ENCODE results near the gene SF3A2. TPM values are rescaled to one million over a fixed set of nuclear protein-coding genes. Genes with fewer than 3 reads are reported as not detected.

SF3A2 gene
- total and polyA plus RNA-seq, 4 donors, result 2.2 to 32.0 (median 13.2) TPM

- H3K4me3 ChIP-seq (ENCODE audit: low read depth in 1 of 3, low read length in 3 of 3), result no peak within 1 kb of the TSS
- no peak for DNase-seq (ENCODE audit: low spot score)
These were observed 12.6 kb downstream of the SF3A2 start, which contains the start of gene AMH for GRCh38 chr19:2249010-2249866. AMH (plus strand) TSS chr19:2249323; CDS start chr19:2249333, 10 bp downstream.

More at GRCh38 chr19:2249010-2249866, 12.6 kb downstream of the SF3A2 start, which contains the start of gene AMH:
- Histone ChIP-seq H3K4me1 (ENCODE audit: control insufficient read depth in 4 of 4, insufficient read depth in 4 of 4, low read length in 3 of 4) (peaks cover 11 to 53% (median 26%) of the 10 kb centered on the region in 4 donors), H3K36me3 (ENCODE audit: control insufficient read depth in 4 of 4, insufficient read depth in 3 of 4, low read depth in 1 of 4, low read length in 3 of 4) (peaks cover 6 to 32% (median 25%) of the 10 kb centered on the region in 4 donors), H3K9ac (ENCODE audit: low read depth in 1 of 2, low read length in 2 of 2) (no peak within 1 kb of the TSS), H3K27me3 (ENCODE audit: control insufficient read depth in 4 of 4, insufficient read depth in 4 of 4, low read length in 3 of 4) (peaks cover 0 to 28% (median 1%) of the 10 kb centered on the region in 4 donors), H3K9me3 (ENCODE audit: control insufficient read depth in 4 of 4, low read length in 3 of 4) (no peaks in the 10 kb centered on the region), H3K27ac (ENCODE audit: low read depth in 1 of 2, low read length in 2 of 2) (no peak within 1 kb of the TSS)
- 79% methylated on average over 27 of the region's 27 CpGs for WGBS
- no peak for TF ChIP-seq REST (IDR thresholded peaks at IDR 0.05)
- TF ChIP-seq FOXA1 (IDR thresholded peaks at IDR 0.05), result no peak
- TF ChIP-seq ATF3 (IDR thresholded peaks at IDR 0.05), result no peak
- no peak for TF ChIP-seq HNF4A (conservative IDR thresholded peaks at IDR 0.05)
- no peak for TF ChIP-seq RAD21 (IDR thresholded peaks at IDR 0.05)
- TF ChIP-seq MAX (IDR thresholded peaks at IDR 0.05), result no peak
- no peak for TF ChIP-seq TAF1 (conservative IDR thresholded peaks at IDR 0.05)
- no peak for TF ChIP-seq JUND (IDR thresholded peaks at IDR 0.05)
- no peak for TF ChIP-seq CTCF (IDR thresholded peaks at IDR 0.05; ENCODE audit: low read depth, low read length, missing input control)
- no peak for TF ChIP-seq HNF4G (IDR thresholded peaks at IDR 0.05)
- TF ChIP-seq GABPA (IDR thresholded peaks at IDR 0.05 in 1 of 2, conservative IDR thresholded peaks at IDR 0.05 in 1 of 2), result no peak
- TF ChIP-seq NR2F2 (IDR thresholded peaks at IDR 0.05), result no peak
